EH (cell line): ENCODE results near the gene P2RY6.
A peak's percentile ranks its signal among the peaks of the same experiment; 100 is the strongest.

ENCODE experiments used
- DNase-seq: peaks from one replicate; pipeline ENCODE4 v3.0.0-alpha.2; 2015; ENCODE audit warnings: low read depth

Gene P2RY6

GRCh38 chr11:73236854-73237253, 35.3 kb upstream of the P2RY6 start:
- DNase-seq = peak; percentile 40

- peak; percentile 69 for DNase-seq
Measured at GRCh38 chr11:73237471-73238290, 34.5 kb upstream of the P2RY6 start.

- no peak for DNase-seq
Measured at GRCh38 chr11:73239111-73239521, 33.0 kb upstream of the P2RY6 start.

- no peak for DNase-seq
Measured at GRCh38 chr11:73239571-73240189, 32.5 kb upstream of the P2RY6 start.

- peak; percentile 79 for DNase-seq
Measured at GRCh38 chr11:73240190-73240781, 31.9 kb upstream of the P2RY6 start.

GRCh38 chr11:73241300-73241699, 30.8 kb upstream of the P2RY6 start:
- no peak for DNase-seq

- peak; percentile 82 for DNase-seq
Measured at GRCh38 chr11:73242251-73243092, 29.7 kb upstream of the P2RY6 start.

GRCh38 chr11:73243093-73243485, 29.0 kb upstream of the P2RY6 start:
- no peak for DNase-seq

GRCh38 chr11:73244589-73245240, 27.4 kb upstream of the P2RY6 start:
- no peak for DNase-seq

- no peak for DNase-seq
Measured at GRCh38 chr11:73245461-73245860, 26.7 kb upstream of the P2RY6 start.

- peak; percentile 29 for DNase-seq
Measured at GRCh38 chr11:73246303-73246702, 25.8 kb upstream of the P2RY6 start.

GRCh38 chr11:73248526-73249185, 23.5 kb upstream of the P2RY6 start:
- no peak for DNase-seq

- no peak for DNase-seq
Measured at GRCh38 chr11:73249304-73249703, 22.8 kb upstream of the P2RY6 start.

GRCh38 chr11:73249853-73250783, 22.0 kb upstream of the P2RY6 start:
- no peak for DNase-seq

GRCh38 chr11:73252577-73253191, 19.5 kb upstream of the P2RY6 start:
- DNase-seq = no peak

GRCh38 chr11:73257342-73258103, 14.6 kb upstream of the P2RY6 start:
- peak; percentile 98 for DNase-seq

GRCh38 chr11:73258104-73259035, 13.8 kb upstream of the P2RY6 start:
- DNase-seq = no peak
